Measurements from ENCODE around the gene MFF.
A peak's percentile ranks its signal among the peaks of the same experiment; 100 is the strongest.

MFF gene

DNA sequence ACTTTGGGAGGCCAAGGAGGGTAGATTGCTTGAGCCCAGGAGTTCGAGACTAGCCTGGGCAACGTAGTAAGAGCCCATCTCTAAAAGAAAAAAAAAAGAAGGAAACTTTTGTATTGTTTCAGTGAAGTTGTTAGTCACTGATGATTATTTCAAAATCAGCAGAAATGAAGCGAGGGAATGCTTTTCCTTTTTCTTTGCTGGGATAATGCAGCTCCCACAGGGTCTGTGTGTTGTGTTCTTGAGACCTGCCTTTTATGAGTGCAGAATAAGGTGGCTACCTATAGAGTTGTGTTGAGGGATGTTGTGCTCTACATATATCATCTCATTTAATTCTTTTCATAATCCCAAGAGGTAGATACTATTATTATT, 42.4 kb downstream of the MFF start:
- H3K9ac ChIP-seq (ENCODE audit: insufficient read length, low read depth): no peak overlapping the region
- TF ChIP-seq SUZ12 (IDR thresholded peaks at IDR 0.05; ENCODE audit: extremely low read depth, insufficient read depth, insufficient read length) (no peak), YY1 (IDR thresholded peaks at IDR 0.05; ENCODE audit: insufficient read depth, insufficient read length) (no peak), ZNF274 (IDR thresholded peaks at IDR 0.05; ENCODE audit: low read depth, low read length) (no peak)
- H3K36me3 ChIP-seq (ENCODE audit: insufficient read depth, insufficient read length, low read length): no peaks in the 10 kb centered on the region
- H3K9me3 ChIP-seq (ENCODE audit: insufficient read depth, low read length): no peaks in the 10 kb centered on the region
- no peaks in the 10 kb centered on the region for H3K27me3 ChIP-seq (ENCODE audit: insufficient read depth, insufficient read length)
- DNase-seq (ENCODE audit: low read depth, low spot score): no peak
- no peak overlapping the region for H3K4me3 ChIP-seq (ENCODE audit: insufficient read length, low read depth)
- H3K4me1 ChIP-seq (ENCODE audit: insufficient read depth, insufficient read length): no peaks in the 10 kb centered on the region

DNA sequence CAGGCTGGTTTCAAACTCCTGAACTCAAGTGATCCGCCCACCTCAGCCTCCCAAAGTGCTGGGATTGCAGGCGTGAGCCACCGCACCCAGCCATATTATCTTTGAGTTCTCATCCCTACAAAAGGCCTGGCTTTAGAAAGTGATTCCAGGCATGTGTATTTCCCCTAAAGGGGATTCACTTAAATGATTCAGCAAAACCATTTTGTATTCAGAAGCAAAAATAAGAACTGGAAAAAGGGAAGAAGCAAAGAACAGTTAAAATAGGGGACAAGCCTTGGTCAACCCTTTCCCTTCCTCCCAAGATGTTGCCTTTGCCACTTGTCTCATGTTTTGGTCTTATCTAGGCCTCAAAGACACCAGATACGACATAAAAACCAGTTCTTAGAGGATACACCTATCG, 43.5 kb downstream of the MFF start:
- Histone ChIP-seq H3K4me1 (ENCODE audit: insufficient read depth, insufficient read length) (no peaks in the 10 kb centered on the region), H3K4me3 (ENCODE audit: insufficient read length, low read depth) (no peak overlapping the region), H3K9ac (ENCODE audit: insufficient read length, low read depth) (no peak overlapping the region), H3K36me3 (ENCODE audit: insufficient read depth, insufficient read length, low read length) (no peaks in the 10 kb centered on the region), H3K27me3 (ENCODE audit: insufficient read depth, insufficient read length) (no peaks in the 10 kb centered on the region), H3K9me3 (ENCODE audit: insufficient read depth, low read length) (no peaks in the 10 kb centered on the region)
- no peak for DNase-seq (ENCODE audit: low read depth, low spot score)
- TF ChIP-seq SUZ12 (IDR thresholded peaks at IDR 0.05; ENCODE audit: extremely low read depth, insufficient read depth, insufficient read length): no peak
- no peak for TF ChIP-seq YY1 (IDR thresholded peaks at IDR 0.05; ENCODE audit: insufficient read depth, insufficient read length)
- TF ChIP-seq ZNF274 (IDR thresholded peaks at IDR 0.05; ENCODE audit: low read depth, low read length): no peak

DNA sequence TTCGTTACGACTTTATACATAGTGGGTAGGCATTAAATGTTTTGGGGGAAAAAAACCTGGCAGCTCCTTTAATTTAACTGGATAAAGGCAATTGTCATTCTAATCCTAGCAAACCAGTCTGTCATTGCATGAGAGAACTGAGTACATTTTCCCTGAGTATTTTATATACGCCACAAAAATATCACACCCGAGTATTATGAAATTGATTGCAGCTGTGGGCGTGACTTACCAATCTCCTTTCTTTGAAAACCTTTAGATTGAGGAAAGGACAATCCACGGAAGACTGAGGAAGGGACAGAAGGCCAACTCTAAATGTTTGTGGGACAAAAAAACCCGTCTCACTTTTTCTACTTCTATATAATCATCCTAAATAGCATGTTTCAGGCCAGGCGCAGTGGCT, 45.0 kb downstream of the MFF start:
- Histone ChIP-seq H3K4me3 (ENCODE audit: insufficient read length, low read depth) (no peak overlapping the region), H3K36me3 (ENCODE audit: insufficient read depth, insufficient read length, low read length) (no peaks in the 10 kb centered on the region), H3K9me3 (ENCODE audit: insufficient read depth, low read length) (no peaks in the 10 kb centered on the region), H3K27me3 (ENCODE audit: insufficient read depth, insufficient read length) (no peaks in the 10 kb centered on the region), H3K4me1 (ENCODE audit: insufficient read depth, insufficient read length) (no peaks in the 10 kb centered on the region), H3K9ac (ENCODE audit: insufficient read length, low read depth) (no peak overlapping the region)
- TF ChIP-seq YY1 (IDR thresholded peaks at IDR 0.05; ENCODE audit: insufficient read depth, insufficient read length) (no peak), ZNF274 (IDR thresholded peaks at IDR 0.05; ENCODE audit: low read depth, low read length) (no peak), SUZ12 (IDR thresholded peaks at IDR 0.05; ENCODE audit: extremely low read depth, insufficient read depth, insufficient read length) (no peak)
- DNase-seq (ENCODE audit: low read depth, low spot score): no peak

DNA sequence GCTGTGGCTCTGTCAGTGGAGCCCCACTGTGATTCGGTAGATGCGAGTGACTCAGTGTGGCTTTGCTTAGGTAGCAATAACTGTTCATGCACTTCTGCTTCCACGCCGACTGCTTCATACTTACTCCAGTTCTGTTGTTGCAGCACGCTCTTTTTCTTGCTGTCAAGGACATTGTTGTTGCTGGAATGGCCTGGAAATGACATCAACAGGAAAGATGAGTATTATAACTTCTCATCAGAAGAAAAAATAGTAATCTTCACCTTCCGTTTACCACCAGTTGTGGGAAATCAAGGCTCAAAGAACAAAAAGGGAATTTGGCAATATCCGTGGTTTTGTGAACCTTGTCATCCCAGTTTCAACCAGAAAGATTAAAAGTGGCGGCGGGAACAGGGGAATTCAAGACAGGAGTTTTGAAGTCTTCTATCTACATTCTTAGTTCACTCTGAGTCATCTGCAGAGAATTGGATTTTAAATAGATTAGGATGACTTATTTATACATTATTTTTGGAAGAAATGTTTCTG, 45.8 kb downstream of the MFF start:
- Histone ChIP-seq H3K9me3 (ENCODE audit: insufficient read depth, low read length) (no peaks in the 10 kb centered on the region), H3K4me1 (ENCODE audit: insufficient read depth, insufficient read length) (no peaks in the 10 kb centered on the region), H3K36me3 (ENCODE audit: insufficient read depth, insufficient read length, low read length) (no peaks in the 10 kb centered on the region), H3K27me3 (ENCODE audit: insufficient read depth, insufficient read length) (no peaks in the 10 kb centered on the region), H3K4me3 (ENCODE audit: insufficient read length, low read depth) (no peak overlapping the region), H3K9ac (ENCODE audit: insufficient read length, low read depth) (no peak overlapping the region)
- TF ChIP-seq ZNF274 (IDR thresholded peaks at IDR 0.05; ENCODE audit: low read depth, low read length) (no peak), SUZ12 (IDR thresholded peaks at IDR 0.05; ENCODE audit: extremely low read depth, insufficient read depth, insufficient read length) (no peak), YY1 (IDR thresholded peaks at IDR 0.05; ENCODE audit: insufficient read depth, insufficient read length) (no peak)
- no peak for DNase-seq (ENCODE audit: low read depth, low spot score)

DNA sequence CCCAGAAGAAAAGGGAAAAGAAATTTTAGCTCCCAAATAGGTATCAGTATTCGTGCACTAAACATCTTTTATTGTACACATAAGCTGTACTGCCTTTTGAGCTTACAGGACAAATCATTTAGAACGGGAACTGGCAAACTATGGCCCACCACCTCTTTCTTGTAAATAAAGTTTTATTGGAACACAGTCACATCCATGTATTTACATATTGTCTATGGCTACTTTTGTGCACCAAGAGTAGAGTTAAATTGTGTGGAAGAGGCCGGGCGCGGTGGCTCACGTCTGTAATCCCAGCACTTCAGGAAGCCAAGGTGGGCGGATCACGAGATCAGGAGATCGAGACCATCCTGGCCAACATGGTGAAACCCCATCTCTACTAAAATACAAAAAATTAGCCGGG, 48.3 kb downstream of the MFF start:
- H3K36me3 ChIP-seq (ENCODE audit: insufficient read depth, insufficient read length, low read length): no peaks in the 10 kb centered on the region
- TF ChIP-seq YY1 (IDR thresholded peaks at IDR 0.05; ENCODE audit: insufficient read depth, insufficient read length) (no peak), ZNF274 (IDR thresholded peaks at IDR 0.05; ENCODE audit: low read depth, low read length) (no peak), SUZ12 (IDR thresholded peaks at IDR 0.05; ENCODE audit: extremely low read depth, insufficient read depth, insufficient read length) (no peak)
- DNase-seq (ENCODE audit: low read depth, low spot score): no peak
- no peaks in the 10 kb centered on the region for H3K27me3 ChIP-seq (ENCODE audit: insufficient read depth, insufficient read length)
- H3K9me3 ChIP-seq (ENCODE audit: insufficient read depth, low read length): no peaks in the 10 kb centered on the region
- no peak overlapping the region for H3K4me3 ChIP-seq (ENCODE audit: insufficient read length, low read depth)
- H3K9ac ChIP-seq (ENCODE audit: insufficient read length, low read depth): no peak overlapping the region
- peaks cover 2% of the 10 kb centered on the region for H3K4me1 ChIP-seq (ENCODE audit: insufficient read depth, insufficient read length)

DNA sequence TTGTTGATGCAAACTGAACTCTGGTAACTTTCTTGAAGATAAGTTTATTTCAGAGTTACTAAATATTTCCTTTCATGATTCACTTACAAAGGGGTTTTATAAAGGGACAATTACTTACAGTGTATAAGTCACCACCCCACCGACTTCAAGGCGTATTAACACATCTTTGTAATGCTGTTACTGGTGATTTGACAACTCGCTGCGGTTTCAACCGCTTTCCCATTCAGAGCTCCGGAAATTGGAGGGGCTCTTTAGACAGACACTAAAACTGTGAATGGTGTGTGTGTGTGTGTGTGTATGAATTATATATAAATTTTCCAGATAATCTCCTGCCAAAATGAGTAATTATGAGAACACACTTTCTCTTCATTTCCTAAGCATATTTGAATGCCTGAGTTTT, 49.1 kb downstream of the MFF start:
- Histone ChIP-seq H3K4me3 (ENCODE audit: insufficient read length, low read depth) (no peak overlapping the region), H3K9ac (ENCODE audit: insufficient read length, low read depth) (no peak overlapping the region)
- TF ChIP-seq ZNF274 (IDR thresholded peaks at IDR 0.05; ENCODE audit: low read depth, low read length) (no peak), YY1 (IDR thresholded peaks at IDR 0.05; ENCODE audit: insufficient read depth, insufficient read length) (no peak)

DNA sequence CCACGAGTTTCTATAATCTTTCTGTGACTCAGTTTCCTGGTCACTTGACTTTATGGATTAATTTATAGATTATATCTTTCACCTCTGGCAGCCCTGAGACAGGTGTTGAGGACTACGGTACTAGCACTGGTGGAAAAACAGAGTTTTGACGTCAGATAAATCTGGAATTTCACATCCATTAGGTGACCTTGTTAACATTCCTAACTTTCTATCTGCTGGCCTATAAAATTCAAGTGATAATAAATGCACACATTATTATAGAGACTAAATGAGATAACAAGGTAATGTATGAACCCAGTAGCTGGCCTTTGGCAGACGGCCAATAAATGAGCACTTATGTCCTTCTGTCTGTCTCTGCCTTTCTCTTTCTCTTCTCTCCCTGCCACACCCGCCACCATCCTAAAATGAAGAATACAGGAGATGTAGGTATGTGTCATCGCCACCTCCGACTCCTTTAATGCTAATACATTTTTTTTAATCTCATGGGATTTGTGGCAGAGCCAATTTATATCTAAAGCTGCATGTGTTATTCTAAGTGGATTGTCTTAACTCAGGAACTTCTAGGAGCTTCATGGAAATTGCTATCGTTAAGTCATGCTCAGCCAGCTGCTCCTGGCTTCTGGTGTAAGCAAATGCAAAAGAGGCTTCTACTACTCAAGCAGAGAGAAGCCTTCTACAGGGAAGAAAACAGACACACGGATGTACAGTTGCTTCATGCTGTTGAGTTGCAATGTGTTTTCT, 51.8 kb downstream of the MFF start:
- no peak overlapping the region for H3K9ac ChIP-seq (ENCODE audit: insufficient read length, low read depth)
- TF ChIP-seq YY1 (IDR thresholded peaks at IDR 0.05; ENCODE audit: insufficient read depth, insufficient read length) (no peak), SUZ12 (IDR thresholded peaks at IDR 0.05; ENCODE audit: extremely low read depth, insufficient read depth, insufficient read length) (no peak), ZNF274 (IDR thresholded peaks at IDR 0.05; ENCODE audit: low read depth, low read length) (no peak)
- peak; percentile 9 for DNase-seq (ENCODE audit: low read depth, low spot score)
- peaks cover 2% of the 10 kb centered on the region for H3K4me1 ChIP-seq (ENCODE audit: insufficient read depth, insufficient read length)
- no peaks in the 10 kb centered on the region for H3K9me3 ChIP-seq (ENCODE audit: insufficient read depth, low read length)
- no peak overlapping the region for H3K4me3 ChIP-seq (ENCODE audit: insufficient read length, low read depth)
- H3K36me3 ChIP-seq (ENCODE audit: insufficient read depth, insufficient read length, low read length): no peaks in the 10 kb centered on the region
- H3K27me3 ChIP-seq (ENCODE audit: insufficient read depth, insufficient read length): no peaks in the 10 kb centered on the region

More for the DNA sequence above, 49.1 kb downstream of the MFF start:
- Histone ChIP-seq H3K9me3 (ENCODE audit: insufficient read depth, low read length) (no peaks in the 10 kb centered on the region), H3K4me1 (ENCODE audit: insufficient read depth, insufficient read length) (peaks cover 2% of the 10 kb centered on the region), H3K27me3 (ENCODE audit: insufficient read depth, insufficient read length) (no peaks in the 10 kb centered on the region), H3K36me3 (ENCODE audit: insufficient read depth, insufficient read length, low read length) (no peaks in the 10 kb centered on the region)
- no peak for DNase-seq (ENCODE audit: low read depth, low spot score)
